Neural progenitor cell (in vitro differentiated cells): Measurements from ENCODE around the gene DNAJC1.

Source experiments
- CTCF ChIP-seq: fragments of 200-600 bp; sonication (generic); IDR thresholded peaks from 2 replicates; pipeline ENCODE4 v1.5.1; 2017; ENCODE audit warnings: antibody characterized with exemption, mild to moderate bottlenecking
- EZH2 ChIP-seq: fragments of 200-600 bp; sonication (generic); IDR thresholded peaks from 2 replicates; pipeline ENCODE4 v1.6.1; 2017; ENCODE audit warnings: antibody characterized with exemption, mild to moderate bottlenecking, moderate library complexity
- EZH2phosphoT487 ChIP-seq: fragments of 200-600 bp; sonication (generic); IDR thresholded peaks from 2 replicates; pipeline ENCODE4 v1.6.1; 2017; ENCODE audit warnings: antibody characterized with exemption

DNA sequence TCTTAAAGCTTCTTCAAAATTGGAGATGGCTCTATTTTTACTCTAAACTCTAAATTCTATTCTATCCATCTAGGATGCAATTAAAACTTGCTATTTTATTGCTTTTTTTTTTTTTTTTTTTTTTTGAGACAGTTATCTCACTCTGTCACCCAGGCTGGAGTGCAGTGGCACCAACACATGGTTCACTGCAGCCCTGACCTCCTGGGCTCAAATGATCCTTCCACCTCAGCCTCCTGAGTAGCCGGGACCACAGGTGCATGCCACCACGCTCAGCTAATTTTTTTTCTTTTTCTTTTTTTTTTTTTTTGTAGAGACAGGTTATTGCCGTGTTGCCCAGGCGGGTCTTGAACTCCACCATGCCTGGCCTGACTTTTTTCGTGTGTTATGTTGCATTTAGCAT lies 41.2 kb downstream of the DNAJC1 start:
- TF ChIP-seq CTCF (no peak), EZH2 (no peak), EZH2phosphoT487 (no peak)
